ENCODE results near the gene NKIRAS1. TPM values are rescaled to one million over a fixed set of nuclear protein-coding genes. Genes with fewer than 3 reads are reported as not detected.

Gene NKIRAS1
- total RNA-seq, 2 donors from 2014 or later = 6.3 to 6.9 TPM

DNA sequence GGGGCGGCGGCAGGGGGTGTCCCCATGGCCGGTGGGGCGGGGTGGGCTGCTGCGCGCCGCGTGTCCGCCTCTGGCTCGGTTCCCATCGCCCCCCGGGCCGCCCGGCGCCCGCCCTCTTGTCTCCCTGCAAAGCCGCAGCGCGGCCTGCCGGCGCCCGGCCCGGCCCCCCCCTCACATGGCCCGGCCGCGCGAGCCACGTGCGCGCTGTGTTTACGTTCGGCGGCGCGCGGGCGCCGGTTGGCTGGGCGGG is 28.8 kb upstream of the NKIRAS1 start:
- TF ChIP-seq, protein P1, sequence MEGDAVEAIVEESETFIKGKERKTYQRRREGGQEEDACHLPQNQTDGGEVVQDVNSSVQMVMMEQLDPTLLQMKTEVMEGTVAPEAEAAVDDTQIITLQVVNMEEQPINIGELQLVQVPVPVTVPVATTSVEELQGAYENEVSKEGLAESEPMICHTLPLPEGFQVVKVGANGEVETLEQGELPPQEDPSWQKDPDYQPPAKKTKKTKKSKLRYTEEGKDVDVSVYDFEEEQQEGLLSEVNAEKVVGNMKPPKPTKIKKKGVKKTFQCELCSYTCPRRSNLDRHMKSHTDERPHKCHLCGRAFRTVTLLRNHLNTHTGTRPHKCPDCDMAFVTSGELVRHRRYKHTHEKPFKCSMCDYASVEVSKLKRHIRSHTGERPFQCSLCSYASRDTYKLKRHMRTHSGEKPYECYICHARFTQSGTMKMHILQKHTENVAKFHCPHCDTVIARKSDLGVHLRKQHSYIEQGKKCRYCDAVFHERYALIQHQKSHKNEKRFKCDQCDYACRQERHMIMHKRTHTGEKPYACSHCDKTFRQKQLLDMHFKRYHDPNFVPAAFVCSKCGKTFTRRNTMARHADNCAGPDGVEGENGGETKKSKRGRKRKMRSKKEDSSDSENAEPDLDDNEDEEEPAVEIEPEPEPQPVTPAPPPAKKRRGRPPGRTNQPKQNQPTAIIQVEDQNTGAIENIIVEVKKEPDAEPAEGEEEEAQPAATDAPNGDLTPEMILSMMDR (conservative IDR thresholded peaks at IDR 0.05) = no peak
- Histone ChIP-seq H3K4me3 (ENCODE audit: low read length) (no peak overlapping the region), H3K9ac (ENCODE audit: extremely low read depth, low read length, poor library complexity, severe bottlenecking) (peak overlapping the region; percentile 51), H3K36me3 (ENCODE audit: control insufficient read depth, insufficient read depth, low read length) (no peaks in the 10 kb centered on the region), H3K27me3 (ENCODE audit: control insufficient read depth, insufficient read depth, low read length, poor library complexity, severe bottlenecking) (no peaks in the 10 kb centered on the region), H3K4me1 (ENCODE audit: control insufficient read depth, insufficient read depth, low read length) (peaks cover 14% of the 10 kb centered on the region), H3K9me3 (ENCODE audit: control insufficient read depth, low read length) (no peaks in the 10 kb centered on the region), H3K27ac (ENCODE audit: low read depth, low read length) (peak overlapping the region; percentile 96)
- peak overlapping the region; percentile 78 for H3K4me3 Mint-ChIP-seq
- peaks cover 33% of the 10 kb centered on the region for H3K4me1 Mint-ChIP-seq
- H3K27ac Mint-ChIP-seq = no peak overlapping the region
- H3K36me3 Mint-ChIP-seq (ENCODE audit: low read depth) = no peaks in the 10 kb centered on the region
- WGBS, 2 experiments (ENCODE audit: insufficient coverage in 1 of 2, insufficient read length in 1 of 2) = 0 to 1% methylated on average over 12 to 39 of the region's 39 CpGs
- peaks cover 14% of the 10 kb centered on the region for H3K27me3 Mint-ChIP-seq (ENCODE audit: insufficient read depth)
- H3K9me3 Mint-ChIP-seq = no peaks in the 10 kb centered on the region
- DNase-seq = no peak

DNA sequence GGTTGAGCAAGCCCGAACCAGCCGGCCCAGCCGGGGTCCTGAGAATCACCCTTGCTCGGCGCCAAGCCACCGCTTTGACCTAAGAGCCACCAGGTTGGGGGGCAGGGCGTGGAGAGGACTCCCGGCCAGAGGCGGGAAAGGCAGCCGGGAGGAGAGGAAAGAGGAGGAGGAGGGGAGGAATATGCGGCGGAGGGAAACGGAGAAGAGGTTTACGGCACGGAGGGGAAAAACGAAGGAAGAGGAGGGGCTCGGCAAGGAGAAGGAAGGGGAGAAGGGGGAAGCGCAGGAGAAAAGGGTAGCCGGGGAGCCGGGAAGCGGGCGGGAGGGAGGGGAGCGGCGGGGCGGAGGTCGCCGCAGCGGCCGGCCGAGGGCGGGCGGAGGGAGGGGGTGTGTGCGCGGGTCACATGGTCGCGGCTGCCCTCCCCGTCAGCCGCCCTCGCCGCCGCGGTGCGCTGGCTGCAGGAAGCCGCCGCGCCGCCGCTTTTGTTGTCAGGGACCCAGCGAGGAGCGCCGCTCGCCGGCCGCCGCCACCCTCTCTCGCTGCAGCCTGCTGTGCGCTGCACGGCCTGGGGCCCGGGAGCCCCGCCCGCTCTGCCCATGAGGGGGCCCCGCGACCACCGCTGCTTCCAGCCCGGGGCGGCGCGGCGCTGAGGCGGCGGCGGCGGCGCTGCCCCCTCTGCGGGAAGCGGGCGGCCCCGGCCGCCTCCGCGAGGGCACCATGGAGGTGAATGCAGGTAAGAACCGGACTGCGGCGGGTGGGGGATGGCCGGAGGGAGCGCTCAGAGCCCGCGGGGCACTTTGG is 28.3 kb upstream of the NKIRAS1 start, which contains the start of gene NR1D2:
Gene NR1D2 (plus strand): TSS at position 426 of the 802 bp plus-strand sequence. CDS start 293 bp downstream, at position 719.
- Histone ChIP-seq H3K4me3 (ENCODE audit: low read length) (peak within 1 kb of the TSS; percentile 89), H3K9ac (ENCODE audit: extremely low read depth, low read length, poor library complexity, severe bottlenecking) (peak within 1 kb of the TSS; percentile 87), H3K27me3 (ENCODE audit: control insufficient read depth, insufficient read depth, low read length, poor library complexity, severe bottlenecking) (no peaks in the 10 kb centered on the region), H3K27ac (ENCODE audit: low read depth, low read length) (peak within 1 kb of the TSS; percentile 96), H3K4me1 (ENCODE audit: control insufficient read depth, insufficient read depth, low read length) (peaks cover 14% of the 10 kb centered on the region), H3K9me3 (ENCODE audit: control insufficient read depth, low read length) (no peaks in the 10 kb centered on the region), H3K36me3 (ENCODE audit: control insufficient read depth, insufficient read depth, low read length) (no peaks in the 10 kb centered on the region)
- Mint-ChIP-seq H3K4me1 (peaks cover 31% of the 10 kb centered on the region), H3K27me3 (ENCODE audit: insufficient read depth) (peaks cover 14% of the 10 kb centered on the region), H3K27ac (peak within 1 kb of the TSS; percentile 100), H3K36me3 (ENCODE audit: low read depth) (no peaks in the 10 kb centered on the region), H3K9me3 (no peaks in the 10 kb centered on the region), H3K4me3 (peak within 1 kb of the TSS; percentile 78)
- peak; percentile 92 for DNase-seq
- 0 to 2% methylated on average over 9 to 87 of the region's 88 CpGs for WGBS, 2 experiments (ENCODE audit: insufficient coverage in 1 of 2, insufficient read length in 1 of 2)
- TF ChIP-seq, protein P1 (conservative IDR thresholded peaks at IDR 0.05) = no peak

DNA sequence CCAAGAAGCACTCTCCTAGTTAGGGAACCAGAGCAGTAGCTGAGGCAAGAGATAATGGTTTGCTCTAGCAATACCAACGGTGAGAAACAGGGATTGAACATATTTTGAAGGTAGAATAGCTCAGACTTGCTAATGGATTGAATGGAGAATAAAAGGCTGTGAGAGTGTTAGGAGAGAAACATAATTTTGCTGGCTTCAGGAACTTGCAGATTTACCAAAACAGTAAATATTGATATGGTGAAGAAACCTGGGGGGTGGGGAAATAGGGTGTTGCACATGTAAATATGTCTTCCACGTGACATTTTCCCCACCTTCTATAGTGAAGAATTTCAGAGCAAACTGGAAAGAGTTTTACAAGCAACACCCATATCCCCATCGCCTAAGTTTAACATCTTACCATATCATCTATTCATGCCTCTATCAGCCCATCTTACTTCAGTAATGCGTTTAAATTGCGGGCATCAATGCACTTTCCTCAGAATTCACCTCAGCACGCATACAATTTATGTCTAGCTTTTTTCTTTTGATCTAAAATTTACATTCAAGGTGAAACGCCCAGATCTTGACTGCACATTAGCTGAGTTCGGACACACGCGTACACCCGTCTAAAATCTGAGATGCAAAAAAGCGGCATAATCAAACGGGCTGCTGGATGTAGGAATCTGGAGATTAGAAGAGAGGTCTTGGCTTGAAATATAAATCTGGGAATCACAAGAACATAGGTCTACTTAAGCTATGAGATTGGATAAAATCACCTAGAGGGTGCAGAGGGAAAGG is 27.4 kb upstream of the NKIRAS1 start:
- H3K27ac ChIP-seq (ENCODE audit: low read depth, low read length) = no peak overlapping the region

More for the DNA sequence above, 27.4 kb upstream of the NKIRAS1 start:
- Histone ChIP-seq H3K4me3 (ENCODE audit: low read length) (peak overlapping the region; percentile 89), H3K4me1 (ENCODE audit: control insufficient read depth, insufficient read depth, low read length) (peaks cover 14% of the 10 kb centered on the region), H3K9ac (ENCODE audit: extremely low read depth, low read length, poor library complexity, severe bottlenecking) (peak overlapping the region; percentile 68), H3K9me3 (ENCODE audit: control insufficient read depth, low read length) (no peaks in the 10 kb centered on the region), H3K27me3 (ENCODE audit: control insufficient read depth, insufficient read depth, low read length, poor library complexity, severe bottlenecking) (no peaks in the 10 kb centered on the region), H3K36me3 (ENCODE audit: control insufficient read depth, insufficient read depth, low read length) (no peaks in the 10 kb centered on the region)
- no peaks in the 10 kb centered on the region for H3K36me3 Mint-ChIP-seq (ENCODE audit: low read depth)
- WGBS, 2 experiments (ENCODE audit: insufficient coverage in 1 of 2, insufficient read length in 1 of 2) = 6 to 8% methylated on average over 12 to 13 of the region's 13 CpGs
- H3K4me3 Mint-ChIP-seq = peak overlapping the region; percentile 78
- no peaks in the 10 kb centered on the region for H3K9me3 Mint-ChIP-seq
- H3K27ac Mint-ChIP-seq = peak overlapping the region; percentile 89
- TF ChIP-seq, protein P1 (conservative IDR thresholded peaks at IDR 0.05) = no peak
- H3K4me1 Mint-ChIP-seq = peaks cover 29% of the 10 kb centered on the region
- no peak for DNase-seq
- peaks cover 14% of the 10 kb centered on the region for H3K27me3 Mint-ChIP-seq (ENCODE audit: insufficient read depth)

All from endodermal cell (in vitro differentiated cells).